ENCODE data around the gene SOX6.

DNA sequence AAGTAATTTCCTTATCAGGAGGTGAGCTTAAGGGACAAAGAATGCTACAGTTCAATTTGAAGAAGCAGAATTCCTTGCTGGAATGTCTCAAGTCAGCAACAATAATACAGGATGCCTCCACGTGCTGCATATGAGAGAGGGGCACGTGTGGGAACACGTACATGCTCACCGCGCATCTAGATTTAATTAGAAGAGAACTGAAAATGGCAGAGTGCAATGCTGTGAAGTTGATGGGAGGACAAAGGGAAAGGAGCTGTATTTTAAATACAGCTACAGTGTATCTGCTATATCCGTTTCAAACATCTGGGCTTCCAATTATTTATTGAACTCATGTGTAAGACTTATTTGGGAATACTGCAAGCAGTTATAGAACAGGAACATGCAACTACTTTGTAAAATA is 328.7 kb downstream of the SOX6 start:
- TF ChIP-seq, protein P1, sequence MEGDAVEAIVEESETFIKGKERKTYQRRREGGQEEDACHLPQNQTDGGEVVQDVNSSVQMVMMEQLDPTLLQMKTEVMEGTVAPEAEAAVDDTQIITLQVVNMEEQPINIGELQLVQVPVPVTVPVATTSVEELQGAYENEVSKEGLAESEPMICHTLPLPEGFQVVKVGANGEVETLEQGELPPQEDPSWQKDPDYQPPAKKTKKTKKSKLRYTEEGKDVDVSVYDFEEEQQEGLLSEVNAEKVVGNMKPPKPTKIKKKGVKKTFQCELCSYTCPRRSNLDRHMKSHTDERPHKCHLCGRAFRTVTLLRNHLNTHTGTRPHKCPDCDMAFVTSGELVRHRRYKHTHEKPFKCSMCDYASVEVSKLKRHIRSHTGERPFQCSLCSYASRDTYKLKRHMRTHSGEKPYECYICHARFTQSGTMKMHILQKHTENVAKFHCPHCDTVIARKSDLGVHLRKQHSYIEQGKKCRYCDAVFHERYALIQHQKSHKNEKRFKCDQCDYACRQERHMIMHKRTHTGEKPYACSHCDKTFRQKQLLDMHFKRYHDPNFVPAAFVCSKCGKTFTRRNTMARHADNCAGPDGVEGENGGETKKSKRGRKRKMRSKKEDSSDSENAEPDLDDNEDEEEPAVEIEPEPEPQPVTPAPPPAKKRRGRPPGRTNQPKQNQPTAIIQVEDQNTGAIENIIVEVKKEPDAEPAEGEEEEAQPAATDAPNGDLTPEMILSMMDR (IDR thresholded peaks at IDR 0.05) = no peak
- no peak for TF ChIP-seq POLR2A (IDR thresholded peaks at IDR 0.05)

Measured in right lobe of liver (tissue), 4 donors.